Activated CD8-positive, alpha-beta memory T cell treated with anti-CD3 and anti-CD28 coated beads, Interleukin-2, amount 50 U/mL, for 24 hours (primary cell): Measurements from ENCODE around the gene FAM111A.

Experiments
- DNase-seq: peaks from one replicate; pipeline ENCODE4 v3.0.0-alpha.2; 2020; ENCODE audit errors: extremely low read depth

The FAM111A gene

GRCh38 chr11:59199546-59200422, 57.1 kb downstream of the FAM111A start:
- no peak for DNase-seq

GRCh38 chr11:59200423-59200746, 57.7 kb downstream of the FAM111A start:
- DNase-seq = no peak

- DNase-seq = no peak
Observed at GRCh38 chr11:59201353-59201752, 58.7 kb downstream of the FAM111A start.
